ENCODE results near the gene CFAP44.

The CFAP44 gene

GRCh38 chr3:113454630-113455029 is 13.3 kb upstream of the CFAP44 start:
- no peak for DNase-seq (ENCODE audit: low spot score)

GRCh38 chr3:113454057-113454456 is 12.8 kb upstream of the CFAP44 start:
- in situ Hi-C loops (cut with MboI; ENCODE audit: low pct_unique_long_range_greater_than_20kb, low sequenced_read_pairs, unreplicated experiment) = no loop called here
- no peak for TF ChIP-seq CTCF (IDR thresholded peaks at IDR 0.05; ENCODE audit: extremely low read depth, insufficient read depth, missing control alignments)
- no peak for DNase-seq (ENCODE audit: low spot score)

More at GRCh38 chr3:113454630-113455029, 13.3 kb upstream of the CFAP44 start:
- no peak for TF ChIP-seq CTCF (IDR thresholded peaks at IDR 0.05; ENCODE audit: extremely low read depth, insufficient read depth, missing control alignments)
- in situ Hi-C loops (cut with MboI; ENCODE audit: low pct_unique_long_range_greater_than_20kb, low sequenced_read_pairs, unreplicated experiment) = no loop called here

- no peak for TF ChIP-seq CTCF (IDR thresholded peaks at IDR 0.05; ENCODE audit: extremely low read depth, insufficient read depth, missing control alignments)
- in situ Hi-C loops (cut with MboI; ENCODE audit: low pct_unique_long_range_greater_than_20kb, low sequenced_read_pairs, unreplicated experiment) = no loop called here
- DNase-seq (ENCODE audit: low spot score) = no peak
Measured at GRCh38 chr3:113450911-113451310, 9.6 kb upstream of the CFAP44 start.

- in situ Hi-C loops (cut with MboI; ENCODE audit: low pct_unique_long_range_greater_than_20kb, low sequenced_read_pairs, unreplicated experiment) = no loop called here
- no peak for TF ChIP-seq CTCF (IDR thresholded peaks at IDR 0.05; ENCODE audit: extremely low read depth, insufficient read depth, missing control alignments)
- DNase-seq (ENCODE audit: low spot score) = no peak
Measured at GRCh38 chr3:113439606-113440005, 1.7 kb downstream of the CFAP44 start.

- in situ Hi-C loops (cut with MboI; ENCODE audit: low pct_unique_long_range_greater_than_20kb, low sequenced_read_pairs, unreplicated experiment) = no loop called here
- no peak for TF ChIP-seq CTCF (IDR thresholded peaks at IDR 0.05; ENCODE audit: extremely low read depth, insufficient read depth, missing control alignments)
- DNase-seq (ENCODE audit: low spot score) = no peak
Measured at GRCh38 chr3:113438224-113438623, 3.1 kb downstream of the CFAP44 start.

- DNase-seq (ENCODE audit: low spot score) = no peak
- TF ChIP-seq CTCF (IDR thresholded peaks at IDR 0.05; ENCODE audit: extremely low read depth, insufficient read depth, missing control alignments) = no peak
- in situ Hi-C loops (cut with MboI; ENCODE audit: low pct_unique_long_range_greater_than_20kb, low sequenced_read_pairs, unreplicated experiment) = no loop called here
Measured at GRCh38 chr3:113437411-113437810, 3.9 kb downstream of the CFAP44 start.

GRCh38 chr3:113436809-113437208 is 4.5 kb downstream of the CFAP44 start:
- in situ Hi-C loops (cut with MboI; ENCODE audit: low pct_unique_long_range_greater_than_20kb, low sequenced_read_pairs, unreplicated experiment) = no loop called here
- DNase-seq (ENCODE audit: low spot score) = no peak
- TF ChIP-seq CTCF (IDR thresholded peaks at IDR 0.05; ENCODE audit: extremely low read depth, insufficient read depth, missing control alignments) = no peak
